ENCODE results near the gene SVEP1.
"Not testable (repeated sequence)": the region's sequence is repeated elsewhere in the genome, so short reads cannot be mapped to it uniquely, and the experiment has no call there.

SVEP1 gene

GRCh38 chr9:110566156-110566555 is 13.4 kb downstream of the SVEP1 start:
- H3K27me3 ChIP-seq (ENCODE audit: low read depth): no peaks in the 10 kb centered on the region
- in situ Hi-C loops (cut with MboI; ENCODE audit: low sequenced_read_pairs): no loop called here
- H3K4me1 ChIP-seq: no peaks in the 10 kb centered on the region
- H3K36me3 ChIP-seq (replicated peaks): no peaks in the 10 kb centered on the region
- no peaks in the 10 kb centered on the region for H3K9me3 ChIP-seq
- no peak overlapping the region for H3K4me3 ChIP-seq
- no peak for DNase-seq (ENCODE audit: low spot score in 2 of 2)

- no peak for DNase-seq (ENCODE audit: low spot score in 2 of 2)
- no peaks in the 10 kb centered on the region for H3K36me3 ChIP-seq (replicated peaks)
- no peaks in the 10 kb centered on the region for H3K4me1 ChIP-seq
- no peaks in the 10 kb centered on the region for H3K27me3 ChIP-seq (ENCODE audit: low read depth)
- in situ Hi-C loops (cut with MboI; ENCODE audit: low sequenced_read_pairs): no loop called here
- H3K4me3 ChIP-seq: no peak overlapping the region
- no peaks in the 10 kb centered on the region for H3K9me3 ChIP-seq
Observed at GRCh38 chr9:110561826-110562225, 17.7 kb downstream of the SVEP1 start.

- no peaks in the 10 kb centered on the region for H3K27me3 ChIP-seq (ENCODE audit: low read depth)
- in situ Hi-C loops (cut with MboI; ENCODE audit: low sequenced_read_pairs): no loop called here
- H3K36me3 ChIP-seq (replicated peaks): no peaks in the 10 kb centered on the region
- DNase-seq (ENCODE audit: low spot score in 2 of 2): no peak
- H3K4me1 ChIP-seq: no peaks in the 10 kb centered on the region
- H3K9me3 ChIP-seq: no peaks in the 10 kb centered on the region
- H3K4me3 ChIP-seq: no peak overlapping the region
Observed at GRCh38 chr9:110559869-110560268, 19.7 kb downstream of the SVEP1 start.

GRCh38 chr9:110555551-110556331 is 23.8 kb downstream of the SVEP1 start:
- Histone ChIP-seq H3K36me3 (replicated peaks) (no peaks in the 10 kb centered on the region), H3K4me1 (no peaks in the 10 kb centered on the region), H3K9me3 (no peaks in the 10 kb centered on the region), H3K4me3 (no peak overlapping the region), H3K27me3 (ENCODE audit: low read depth) (no peaks in the 10 kb centered on the region)
- no peak for DNase-seq (ENCODE audit: low spot score in 2 of 2)
- in situ Hi-C loops (cut with MboI; ENCODE audit: low sequenced_read_pairs): no loop called here

- DNase-seq (ENCODE audit: low spot score in 2 of 2): no peak
- Histone ChIP-seq H3K36me3 (replicated peaks) (no peaks in the 10 kb centered on the region), H3K27me3 (ENCODE audit: low read depth) (no peaks in the 10 kb centered on the region), H3K4me1 (no peaks in the 10 kb centered on the region), H3K4me3 (no peak overlapping the region), H3K9me3 (no peaks in the 10 kb centered on the region)
- in situ Hi-C loops (cut with MboI; ENCODE audit: low sequenced_read_pairs): no loop called here
Observed at GRCh38 chr9:110546411-110546871, 33.1 kb downstream of the SVEP1 start.

GRCh38 chr9:110545705-110546104 is 33.8 kb downstream of the SVEP1 start:
- Histone ChIP-seq H3K36me3 (replicated peaks) (no peaks in the 10 kb centered on the region), H3K27me3 (ENCODE audit: low read depth) (no peaks in the 10 kb centered on the region), H3K4me1 (no peaks in the 10 kb centered on the region), H3K9me3 (no peaks in the 10 kb centered on the region), H3K4me3 (no peak overlapping the region)
- in situ Hi-C loops (cut with MboI; ENCODE audit: low sequenced_read_pairs): no loop called here
- DNase-seq (ENCODE audit: low spot score in 2 of 2): no peak

- H3K9me3 ChIP-seq: no peaks in the 10 kb centered on the region
- no peaks in the 10 kb centered on the region for H3K36me3 ChIP-seq (replicated peaks)
- H3K27me3 ChIP-seq (ENCODE audit: low read depth): no peaks in the 10 kb centered on the region
- no peak for DNase-seq (ENCODE audit: low spot score in 2 of 2)
- H3K4me3 ChIP-seq: no peak overlapping the region
- in situ Hi-C loops (cut with MboI; ENCODE audit: low sequenced_read_pairs): no loop called here
- no peaks in the 10 kb centered on the region for H3K4me1 ChIP-seq
Observed at GRCh38 chr9:110543631-110544051, 35.9 kb downstream of the SVEP1 start.

GRCh38 chr9:110541950-110542349 is 37.6 kb downstream of the SVEP1 start:
- in situ Hi-C loops (cut with MboI; ENCODE audit: low sequenced_read_pairs): no loop called here
- no peaks in the 10 kb centered on the region for H3K4me1 ChIP-seq
- no peaks in the 10 kb centered on the region for H3K36me3 ChIP-seq (replicated peaks)
- no peaks in the 10 kb centered on the region for H3K27me3 ChIP-seq (ENCODE audit: low read depth)
- H3K9me3 ChIP-seq: no peaks in the 10 kb centered on the region
- DNase-seq (ENCODE audit: low spot score in 2 of 2): no peak
- no peak overlapping the region for H3K4me3 ChIP-seq

- H3K4me3 ChIP-seq: no peak overlapping the region
- DNase-seq (ENCODE audit: low spot score in 2 of 2): no peak
- no peaks in the 10 kb centered on the region for H3K9me3 ChIP-seq
- no peaks in the 10 kb centered on the region for H3K27me3 ChIP-seq (ENCODE audit: low read depth)
- H3K36me3 ChIP-seq (replicated peaks): no peaks in the 10 kb centered on the region
- no peaks in the 10 kb centered on the region for H3K4me1 ChIP-seq
- in situ Hi-C loops (cut with MboI; ENCODE audit: low sequenced_read_pairs): no loop called here
Observed at GRCh38 chr9:110538647-110539041, 40.9 kb downstream of the SVEP1 start.

- H3K4me3 ChIP-seq: no peak overlapping the region
Observed at GRCh38 chr9:110537841-110538646, 41.5 kb downstream of the SVEP1 start.

GRCh38 chr9:110536822-110537221 is 42.7 kb downstream of the SVEP1 start:
- Histone ChIP-seq H3K27me3 (ENCODE audit: low read depth) (no peaks in the 10 kb centered on the region), H3K36me3 (replicated peaks) (no peaks in the 10 kb centered on the region), H3K9me3 (no peaks in the 10 kb centered on the region), H3K4me3 (no peak overlapping the region), H3K4me1 (no peaks in the 10 kb centered on the region)
- DNase-seq (ENCODE audit: low spot score in 2 of 2): no peak
- in situ Hi-C loops (cut with MboI; ENCODE audit: low sequenced_read_pairs): no loop called here

More at GRCh38 chr9:110537841-110538646, 41.5 kb downstream of the SVEP1 start:
- Histone ChIP-seq H3K27me3 (ENCODE audit: low read depth) (no peaks in the 10 kb centered on the region), H3K4me1 (no peaks in the 10 kb centered on the region), H3K9me3 (no peaks in the 10 kb centered on the region), H3K36me3 (replicated peaks) (no peaks in the 10 kb centered on the region)
- DNase-seq (ENCODE audit: low spot score in 2 of 2): no peak
- in situ Hi-C loops (cut with MboI; ENCODE audit: low sequenced_read_pairs): no loop called here

GRCh38 chr9:110534162-110534561 is 45.4 kb downstream of the SVEP1 start:
- DNase-seq (ENCODE audit: low spot score in 2 of 2); in situ Hi-C loops (cut with MboI; ENCODE audit: low sequenced_read_pairs); H3K9me3 ChIP-seq; H3K27me3 ChIP-seq (ENCODE audit: low read depth); H3K4me1 ChIP-seq; H3K36me3 ChIP-seq (replicated peaks); H3K4me3 ChIP-seq: not testable (repeated sequence)

- Histone ChIP-seq H3K4me3 (no peak overlapping the region), H3K36me3 (replicated peaks) (no peaks in the 10 kb centered on the region), H3K4me1 (no peaks in the 10 kb centered on the region), H3K9me3 (no peaks in the 10 kb centered on the region), H3K27me3 (ENCODE audit: low read depth) (no peaks in the 10 kb centered on the region)
- in situ Hi-C loops (cut with MboI; ENCODE audit: low sequenced_read_pairs): no loop called here
- DNase-seq (ENCODE audit: low spot score in 2 of 2): no peak
Observed at GRCh38 chr9:110532908-110533665, 46.5 kb downstream of the SVEP1 start.

- Histone ChIP-seq H3K4me3 (no peak overlapping the region), H3K36me3 (replicated peaks) (no peaks in the 10 kb centered on the region), H3K4me1 (no peaks in the 10 kb centered on the region), H3K27me3 (ENCODE audit: low read depth) (no peaks in the 10 kb centered on the region), H3K9me3 (no peaks in the 10 kb centered on the region)
- in situ Hi-C loops (cut with MboI; ENCODE audit: low sequenced_read_pairs): no loop called here
- DNase-seq (ENCODE audit: low spot score in 2 of 2): no peak
Observed at GRCh38 chr9:110531776-110532175, 47.8 kb downstream of the SVEP1 start.

Measured in HAP-1 (cell line).